H9 (cell line): ENCODE results near the gene AKR1A1. TPM values are rescaled to one million over a fixed set of nuclear protein-coding genes. Genes with fewer than 3 reads are reported as not detected.

Experiments used
- DNase-seq: peaks from one replicate; pipeline ENCODE4 v3.0.0-alpha.2; 2017
- H2AFZ ChIP-seq: one replicate; pipeline ENCODE4 v1.6.1; 2013; ENCODE audit warnings: mild to moderate bottlenecking, low read length, control low read depth, moderate library complexity
- H2AK5ac ChIP-seq: 2 replicates; pipeline ENCODE4 v1.6.1; 2013; ENCODE audit warnings: low read length, control low read depth, mixed read lengths; ENCODE audit not compliant: insufficient read length
- H2BK120ac ChIP-seq: one replicate; pipeline ENCODE4 v1.6.1; 2013; ENCODE audit warnings: low read depth, mild to moderate bottlenecking, low read length, control low read depth, inconsistent platforms; ENCODE audit not compliant: poor library complexity, severe bottlenecking
- H2BK12ac ChIP-seq: 2 replicates; pipeline ENCODE4 v1.6.1; 2013; ENCODE audit warnings: low read length, control low read depth, mixed read lengths, low read depth; ENCODE audit not compliant: insufficient read length
- H2BK15ac ChIP-seq: 2 replicates; pipeline ENCODE4 v1.6.1; 2013; ENCODE audit warnings: low read depth, low read length, control low read depth
- H2BK20ac ChIP-seq: one replicate; pipeline ENCODE4 v1.6.1; 2013; ENCODE audit warnings: low read depth, mild to moderate bottlenecking, low read length, control low read depth, inconsistent platforms; ENCODE audit not compliant: poor library complexity, severe bottlenecking
- H2BK5ac ChIP-seq: 2 replicates; pipeline ENCODE4 v1.6.1; 2013; ENCODE audit warnings: low read length, control low read depth, mixed read lengths; ENCODE audit not compliant: insufficient read length
- H3K14ac ChIP-seq: 2 replicates; pipeline ENCODE4 v1.6.1; 2013; ENCODE audit warnings: low read length, control low read depth; ENCODE audit not compliant: insufficient read depth
- H3K18ac ChIP-seq: 2 replicates; pipeline ENCODE4 v1.6.1; 2013; ENCODE audit warnings: low read depth, mild to moderate bottlenecking, mixed read lengths, low read length, control low read depth; ENCODE audit not compliant: insufficient read length
- H3K23ac ChIP-seq: 2 replicates; pipeline ENCODE4 v1.6.1; 2013; ENCODE audit warnings: low read length, control low read depth, mixed read lengths, low read depth; ENCODE audit not compliant: insufficient read length
- H3K23me2 ChIP-seq: 2 replicates; pipeline ENCODE4 v1.6.1; 2013; ENCODE audit warnings: low read depth, mild to moderate bottlenecking, mixed read lengths, low read length, control low read depth; ENCODE audit not compliant: insufficient read length, poor library complexity, severe bottlenecking
- H3K27ac ChIP-seq: 2 replicates; pipeline ENCODE4 v1.5.1; 2013; ENCODE audit warnings: low read length, control low read depth, mixed read lengths, low read depth; ENCODE audit not compliant: insufficient read length
- H3K27me3 ChIP-seq: 2 replicates; pipeline ENCODE4 v1.6.1; 2013; ENCODE audit warnings: low read length, control low read depth, inconsistent platforms; ENCODE audit not compliant: insufficient read depth
- H3K4ac ChIP-seq: 2 replicates; pipeline ENCODE4 v1.6.1; 2013; ENCODE audit warnings: low read depth, mild to moderate bottlenecking, control low read depth, inconsistent platforms, low read length, moderate library complexity
- H3K4me1 ChIP-seq: 2 replicates; pipeline ENCODE4 v1.6.1; 2013; ENCODE audit warnings: low read length, control low read depth, inconsistent platforms; ENCODE audit not compliant: insufficient read depth
- H3K4me2 ChIP-seq: 2 replicates; pipeline ENCODE4 v1.6.1; 2013; ENCODE audit warnings: low read length, control low read depth, mixed read lengths; ENCODE audit not compliant: insufficient read length, insufficient read depth
- H3K56ac ChIP-seq: 2 replicates; pipeline ENCODE4 v1.6.1; 2013; ENCODE audit warnings: low read depth, mild to moderate bottlenecking, mixed read lengths, low read length, control low read depth; ENCODE audit not compliant: insufficient read length
- H3K79me1 ChIP-seq: 2 replicates; pipeline ENCODE4 v1.6.1; 2013; ENCODE audit warnings: low read depth, mild to moderate bottlenecking, moderate library complexity, low read length, control low read depth, inconsistent platforms; ENCODE audit not compliant: insufficient read depth, poor library complexity, severe bottlenecking
- H3K79me2 ChIP-seq: 2 replicates; pipeline ENCODE4 v1.6.1; 2013; ENCODE audit warnings: low read length, control low read depth, inconsistent platforms; ENCODE audit not compliant: insufficient read depth
- H3K9ac ChIP-seq: 2 replicates; pipeline ENCODE4 v1.6.1; 2013; ENCODE audit warnings: low read length, control low read depth, mixed read lengths; ENCODE audit not compliant: insufficient read length; ENCODE audit errors: extremely low read depth
- H3K9me3 ChIP-seq: one replicate; pipeline ENCODE4 v1.6.1; 2013; ENCODE audit warnings: low read depth, low read length, inconsistent platforms; ENCODE audit not compliant: control insufficient read depth
- H3T11ph ChIP-seq: one replicate; pipeline ENCODE4 v1.6.1; 2013; ENCODE audit warnings: mild to moderate bottlenecking, low read length, control low read depth, inconsistent platforms
- H4K20me1 ChIP-seq: one replicate; pipeline ENCODE4 v1.6.1; 2013; ENCODE audit not compliant: control insufficient read depth, insufficient read length, insufficient read depth
- H4K5ac ChIP-seq: 2 replicates; pipeline ENCODE4 v1.6.1; 2013; ENCODE audit warnings: low read depth, mild to moderate bottlenecking, mixed read lengths, low read length, control low read depth; ENCODE audit not compliant: insufficient read length
- H4K8ac ChIP-seq: replicated peaks from 2 replicates; pipeline ENCODE4 v1.6.1; 2013; ENCODE audit warnings: low read length, control low read depth, mixed read lengths, low read depth; ENCODE audit not compliant: insufficient read length
- H4K91ac ChIP-seq: 2 replicates; pipeline ENCODE4 v1.6.1; 2013; ENCODE audit warnings: low read depth, mild to moderate bottlenecking, moderate library complexity, mixed read lengths, low read length, control low read depth; ENCODE audit not compliant: insufficient read length
- H3K27ac Mint-ChIP-seq, 3 experiments: 2 replicates in 2 of 3; 3 replicates in 1 of 3; pipeline ENCODE4 v1.8.0; 2020 to 2021; ENCODE audit warnings: mixed read lengths in 3 of 3, mild to moderate bottlenecking in 1 of 3, moderate library complexity in 1 of 3
- H3K27me3 Mint-ChIP-seq: 2 replicates; pipeline ENCODE4 v1.8.0; 2021; ENCODE audit warnings: low read depth, mild to moderate bottlenecking, moderate library complexity, mixed read lengths
- H3K36me3 Mint-ChIP-seq, 3 experiments: 2 replicates in 2 of 3; 3 replicates in 1 of 3; pipeline ENCODE4 v1.8.0; 2020 to 2021; ENCODE audit warnings: low read depth in 3 of 3, mixed read lengths in 3 of 3; ENCODE audit not compliant: insufficient read depth in 1 of 3
- H3K4me1 Mint-ChIP-seq, 2 experiments: 2 replicates each; pipeline ENCODE4 v1.8.0; 2020; ENCODE audit warnings: mixed read lengths in 2 of 2
- H3K4me3 Mint-ChIP-seq, 2 experiments: 2 replicates in 1 of 2; 3 replicates in 1 of 2; pipeline ENCODE4 v1.8.0; 2020 to 2021; ENCODE audit warnings: mild to moderate bottlenecking in 2 of 2, mixed read lengths in 2 of 2, moderate library complexity in 1 of 2
- H3K9me3 Mint-ChIP-seq, 2 experiments: 2 replicates in 1 of 2; 3 replicates in 1 of 2; pipeline ENCODE4 v1.8.0; 2020; ENCODE audit warnings: mild to moderate bottlenecking in 2 of 2, mixed read lengths in 2 of 2, moderate library complexity in 1 of 2
- CTCF ChIP-seq: fragments of 200-600 bp; sonication (generic); conservative IDR thresholded peaks from 3 replicates; pipeline ENCODE4 v1.8.0; 2021; ENCODE audit warnings: antibody characterized with exemption, mild to moderate bottlenecking
- WGBS: extraction: QIAGEN DNeasy Blood & Tissue Kit; methylation state at CpG from one replicate; pipeline ENCODE4 v1.1.7; 2013; ENCODE audit warnings: missing lambda C conversion rate, low lambda C conversion rate, mixed read lengths; ENCODE audit not compliant: insufficient read length; ENCODE audit errors: extremely low coverage; 5-methylcytosine and 5-hydroxymethylcytosine counted together
- total RNA-seq: library from RNA; stranded (reverse); gene quantifications from 2 replicates; pipeline ENCODE4 v1.2.1, GENCODE V29; 2021

Gene AKR1A1
- total RNA-seq, 1 experiment from 2014 or later = 286 TPM

DNA sequence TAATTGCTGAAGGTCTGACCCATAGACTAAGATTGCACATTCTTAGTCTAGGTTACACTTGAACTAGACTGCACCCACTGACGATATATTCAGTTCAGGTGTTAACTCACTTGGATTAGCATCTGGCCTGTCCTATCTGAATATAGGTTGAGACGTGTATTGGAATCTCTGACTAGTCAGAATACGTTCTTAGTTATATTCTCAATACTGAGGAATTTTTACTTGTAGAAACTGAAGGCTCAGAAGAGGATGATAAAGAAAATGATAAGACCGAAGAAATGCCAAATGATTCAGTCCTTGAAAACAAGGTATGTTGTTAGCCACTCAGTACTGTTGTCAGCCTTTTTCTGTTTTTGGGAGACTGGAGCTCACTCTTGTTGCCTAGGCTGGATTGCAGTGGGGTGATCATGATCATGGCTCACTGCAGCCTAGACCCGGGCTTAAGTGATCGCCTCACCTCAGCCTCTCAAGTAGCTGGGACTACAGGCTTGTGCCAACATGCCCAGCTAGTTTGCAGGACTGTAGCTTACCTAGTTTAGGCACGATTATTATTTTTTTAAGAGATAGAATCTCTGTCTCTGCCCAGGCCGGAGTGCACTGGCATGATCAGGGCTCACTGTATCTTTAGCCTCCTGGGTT is 62.4 kb downstream of the AKR1A1 start:
- no CpG with 5 or more reads among the region's 8 CpGs for WGBS
- H3K27ac Mint-ChIP-seq = peak overlapping the region in 1 of 3 experiments; percentile 92; a peak in 2 of 7 replicates
- peaks cover 65 to 95% (median 91%) of the 10 kb centered on the region in 3 experiments for H3K36me3 Mint-ChIP-seq
- Histone ChIP-seq H3K9ac (no peak overlapping the region), H3K79me2 (no peaks in the 10 kb centered on the region; the same call in 1 of the 2 replicates), H2BK120ac (no peak overlapping the region), H3K4me2 (no peak overlapping the region), H4K20me1 (no peaks in the 10 kb centered on the region), H2BK20ac (no peak overlapping the region), H4K5ac (no peak overlapping the region), H3K27ac (no peak overlapping the region), H3K4me1 (no peaks in the 10 kb centered on the region), H3K4ac (no peak overlapping the region), H4K8ac (no peak overlapping the region), H3K27me3 (no peaks in the 10 kb centered on the region), H3K79me1 (no peaks in the 10 kb centered on the region), H3K56ac (no peak overlapping the region), H2AFZ (no peak overlapping the region), H2BK15ac (no peak overlapping the region), H3K14ac (no peak overlapping the region), H3T11ph (no peak overlapping the region), H2BK5ac (no peak overlapping the region), H3K9me3 (no peaks in the 10 kb centered on the region), H2AK5ac (no peak overlapping the region), H3K23me2 (no peaks in the 10 kb centered on the region), H2BK12ac (no peak overlapping the region), H4K91ac (no peak overlapping the region), H3K18ac (no peak overlapping the region), H3K23ac (no peak overlapping the region)
- no peaks in the 10 kb centered on the region for H3K9me3 Mint-ChIP-seq
- H3K4me1 Mint-ChIP-seq = no peaks in the 10 kb centered on the region
- no peak for DNase-seq
- TF ChIP-seq CTCF = no peak
- no peaks in the 10 kb centered on the region for H3K27me3 Mint-ChIP-seq
- H3K4me3 Mint-ChIP-seq = no peak overlapping the region
